ENCODE results near the gene GAST. TPM values are rescaled to one million over a fixed set of nuclear protein-coding genes. Genes with fewer than 3 reads are reported as not detected.

The GAST gene
- total and polyA plus RNA-seq, 2 experiments from 2014 or later: not detected

GRCh38 chr17:41679740-41680425, 32.2 kb upstream of the GAST start:
- H3K4me1 Mint-ChIP-seq: peaks cover 41% of the 10 kb centered on the region
- Histone ChIP-seq H3K79me2 (replicated peaks; ENCODE audit: insufficient read depth) (no peaks in the 10 kb centered on the region), H3F3A (replicated peaks; ENCODE audit: low read depth) (no peaks in the 10 kb centered on the region), H3K27me3 (ENCODE audit: insufficient read depth) (no peaks in the 10 kb centered on the region), H3K4me1 (ENCODE audit: insufficient read depth) (peaks cover 23% of the 10 kb centered on the region), H3K4me2 (no peak overlapping the region), H3K9me2 (ENCODE audit: insufficient read depth) (no peaks in the 10 kb centered on the region), H4K20me1 (replicated peaks; ENCODE audit: insufficient read depth) (no peaks in the 10 kb centered on the region), H3K27ac (ENCODE audit: low read depth) (no peak overlapping the region), H2AFZ (no peak overlapping the region), H3K36me3 (ENCODE audit: insufficient read depth) (no peaks in the 10 kb centered on the region), H3K4me3 (no peak overlapping the region)
- peaks cover 19% of the 10 kb centered on the region for H3K27me3 Mint-ChIP-seq (ENCODE audit: insufficient read depth, low read depth, poor library complexity)
- TF ChIP-seq CREB1 (CRISPR knock-in tag; IDR thresholded peaks at IDR 0.05; ENCODE audit: low read depth): no peak
- no peak for TF ChIP-seq ZNF331 (CRISPR knock-in tag; IDR thresholded peaks at IDR 0.05; ENCODE audit: low read depth)
- no peak for TF ChIP-seq ZNF462 (CRISPR knock-in tag; IDR thresholded peaks at IDR 0.05)
- no peak overlapping the region for H3K4me3 Mint-ChIP-seq
- ATAC-seq (no peak), DNase-seq (ENCODE audit: low spot score) (no peak)
- H3K27ac Mint-ChIP-seq: no peak overlapping the region
- peaks cover 25% of the 10 kb centered on the region for H3K9me3 Mint-ChIP-seq
- H3K36me3 Mint-ChIP-seq (ENCODE audit: low read depth): peaks cover 20% of the 10 kb centered on the region

GRCh38 chr17:41680426-41681040, 31.6 kb upstream of the GAST start:
- Histone ChIP-seq H3K4me3 (no peak overlapping the region), H3K79me2 (replicated peaks; ENCODE audit: insufficient read depth) (no peaks in the 10 kb centered on the region), H3K4me1 (ENCODE audit: insufficient read depth) (peaks cover 18% of the 10 kb centered on the region), H3K9me2 (ENCODE audit: insufficient read depth) (no peaks in the 10 kb centered on the region), H3F3A (replicated peaks; ENCODE audit: low read depth) (no peaks in the 10 kb centered on the region), H3K4me2 (no peak overlapping the region), H3K27me3 (ENCODE audit: insufficient read depth) (no peaks in the 10 kb centered on the region), H3K27ac (ENCODE audit: low read depth) (no peak overlapping the region), H3K36me3 (ENCODE audit: insufficient read depth) (no peaks in the 10 kb centered on the region), H4K20me1 (replicated peaks; ENCODE audit: insufficient read depth) (no peaks in the 10 kb centered on the region), H2AFZ (0 out of 2 replicates have a peak overlapping the region, but pooled peaks have one; percentile 76)
- Mint-ChIP-seq H3K27ac (no peak overlapping the region), H3K4me3 (no peak overlapping the region), H3K4me1 (peaks cover 37% of the 10 kb centered on the region), H3K36me3 (ENCODE audit: low read depth) (peaks cover 20% of the 10 kb centered on the region), H3K9me3 (peaks cover 25% of the 10 kb centered on the region), H3K27me3 (ENCODE audit: insufficient read depth, low read depth, poor library complexity) (peaks cover 19% of the 10 kb centered on the region)
- DNase-seq (ENCODE audit: low spot score) (no peak), ATAC-seq (no peak)
- TF ChIP-seq JUNB (IDR thresholded peaks at IDR 0.05; ENCODE audit: unreplicated experiment) (no peak), ZNF462 (CRISPR knock-in tag; IDR thresholded peaks at IDR 0.05) (no peak), EZH2phosphoT487 (IDR thresholded peaks at IDR 0.05; ENCODE audit: unreplicated experiment) (no peak)

Data from GM23338 (cell line).